HepG2 (cell line): ENCODE data around the gene PTMA. TPM values are rescaled to one million over a fixed set of nuclear protein-coding genes. Genes with fewer than 3 reads are reported as not detected.

Source experiments
- ARNT2 ChIP-seq: sonication (generic); formaldehyde crosslinking; IDR thresholded peaks from 2 replicates; pipeline ENCODE4 v1.8.0; 2022; ENCODE audit warnings: mild to moderate bottlenecking, low read depth, missing genetic modification reagents, moderate library complexity
- ASH2L ChIP-seq: fragments of 300-600, 200-600 bp; sonication (generic); IDR thresholded peaks from 2 replicates; pipeline ENCODE4 v1.7.0; 2017; ENCODE audit warnings: low read depth, mild to moderate bottlenecking, moderate library complexity, mixed read lengths, low read length; ENCODE audit not compliant: insufficient read length
- CHCHD3 ChIP-seq: sonication (generic); formaldehyde crosslinking; IDR thresholded peaks from 2 replicates; pipeline ENCODE4 v1.8.0; 2022; ENCODE audit warnings: mild to moderate bottlenecking, missing genetic modification reagents, moderate library complexity
- ELF4 ChIP-seq: sonication (generic); formaldehyde crosslinking; IDR thresholded peaks from 2 replicates; pipeline ENCODE4 v1.5.0; 2020; ENCODE audit warnings: missing genetic modification reagents, mild to moderate bottlenecking, moderate library complexity, borderline replicate concordance
- GABPA ChIP-seq, 2 experiments: IDR thresholded peaks; 2 replicates each; pipeline ENCODE4 v1.6.1; 2011 to 2016; ENCODE audit warnings: low read depth in 2 of 2, low read length in 1 of 2, missing biosample characterization in 1 of 2, missing genetic modification characterization in 1 of 2
- HMG20A ChIP-seq: IDR thresholded peaks from 2 replicates; pipeline ENCODE4 v1.6.1; 2016; ENCODE audit warnings: borderline replicate concordance
- KDM5B ChIP-seq: sonication (generic); formaldehyde crosslinking; IDR thresholded peaks from 2 replicates; pipeline ENCODE4 v1.4.0; 2020; ENCODE audit warnings: missing genetic modification reagents, mild to moderate bottlenecking, borderline replicate concordance
- KLF13 ChIP-seq: sonication (generic); formaldehyde crosslinking; IDR thresholded peaks from 2 replicates; pipeline ENCODE4 v1.4.0; 2020; ENCODE audit warnings: mild to moderate bottlenecking, missing genetic modification reagents
- MAX ChIP-seq: IDR thresholded peaks from 2 replicates; pipeline ENCODE4 v1.6.1; 2012; ENCODE audit warnings: inconsistent platforms
- MEIS2 ChIP-seq: sonication (generic); formaldehyde crosslinking; IDR thresholded peaks from 2 replicates; pipeline ENCODE4 v1.9.0; 2021; ENCODE audit warnings: mild to moderate bottlenecking, missing genetic modification reagents
- MTF2 ChIP-seq: sonication (generic); formaldehyde crosslinking; IDR thresholded peaks from 2 replicates; pipeline ENCODE4 v1.5.0; 2020; ENCODE audit warnings: missing genetic modification reagents, borderline replicate concordance
- NCOA1 ChIP-seq: sonication (generic); formaldehyde crosslinking; IDR thresholded peaks from 2 replicates; pipeline ENCODE4 v1.9.0; 2021; ENCODE audit warnings: missing genetic modification reagents
- NFYC ChIP-seq: IDR thresholded peaks from 2 replicates; pipeline ENCODE4 v1.6.1; 2016; ENCODE audit warnings: missing genetic modification reagents, missing compliant biosample characterization
- NR2F6 ChIP-seq, 2 experiments: IDR thresholded peaks; 2 replicates each; pipeline ENCODE4 v1.6.1; 2016; ENCODE audit warnings: antibody characterized with exemption in 1 of 2, mild to moderate bottlenecking in 1 of 2
- NRL ChIP-seq: sonication (generic); formaldehyde crosslinking; IDR thresholded peaks from 2 replicates; pipeline ENCODE4 v1.5.0; 2020; ENCODE audit warnings: missing genetic modification reagents, mild to moderate bottlenecking, moderate library complexity, borderline replicate concordance
- PAF1 ChIP-seq: IDR thresholded peaks from 2 replicates; pipeline ENCODE4 v1.6.1; 2016; ENCODE audit warnings: missing genetic modification reagents, missing compliant biosample characterization
- POGZ ChIP-seq: sonication (generic); formaldehyde crosslinking; IDR thresholded peaks from 2 replicates; pipeline ENCODE4 v1.4.0; 2020; ENCODE audit warnings: mild to moderate bottlenecking, missing genetic modification reagents
- POLR2G ChIP-seq: fragments of 200-400 bp; formaldehyde crosslinking; IDR thresholded peaks from 2 replicates; pipeline ENCODE4 v1.6.1; 2018; ENCODE audit warnings: mild to moderate bottlenecking, low read depth, low read length, moderate library complexity
- RAD21 ChIP-seq: fragments of 450-650 bp; formaldehyde crosslinking; IDR thresholded peaks from 2 replicates; pipeline ENCODE4 v1.5.0; 2020; ENCODE audit warnings: mild to moderate bottlenecking
- SOX13 ChIP-seq, 3 experiments: fragments of 450-650 bp in 1 of 3; sonication (generic) in 1 of 3; formaldehyde crosslinking in 1 of 3; IDR thresholded peaks in 2 of 3; conservative IDR thresholded peaks in 1 of 3; 2 replicates each; pipeline versions ENCODE4 v1.5.0 to v1.6.1; 2016 to 2020; ENCODE audit warnings: antibody characterized with exemption in 1 of 3, mild to moderate bottlenecking in 1 of 3, missing compliant biosample characterization in 1 of 3, missing genetic modification reagents in 1 of 3, moderate library complexity in 1 of 3
- TCF12 ChIP-seq, 2 experiments: fragments of 450-650 bp in 1 of 2; sonication (generic) in 1 of 2; formaldehyde crosslinking in 1 of 2; IDR thresholded peaks; 2 replicates each; pipeline versions ENCODE4 v1.6.1 to v1.8.0; 2017 to 2022; ENCODE audit warnings: antibody characterized with exemption in 1 of 2, mild to moderate bottlenecking in 1 of 2, missing genetic modification reagents in 1 of 2, moderate library complexity in 1 of 2
- ZIK1 ChIP-seq: sonication (generic); formaldehyde crosslinking; IDR thresholded peaks from 2 replicates; pipeline ENCODE4 v1.5.0; 2020; ENCODE audit warnings: mild to moderate bottlenecking, low read depth, missing genetic modification reagents, borderline replicate concordance
- ZNF143 ChIP-seq: sonication (generic); formaldehyde crosslinking; IDR thresholded peaks from 2 replicates; pipeline ENCODE4 v1.4.0; 2020; ENCODE audit warnings: missing genetic modification reagents
- ZNF354B ChIP-seq: sonication (generic); formaldehyde crosslinking; IDR thresholded peaks from 2 replicates; pipeline ENCODE4 v1.8.0; 2022; ENCODE audit warnings: mild to moderate bottlenecking, missing genetic modification reagents
- ZNF75D ChIP-seq: sonication (generic); formaldehyde crosslinking; IDR thresholded peaks from 2 replicates; pipeline ENCODE4 v1.8.1; 2023; ENCODE audit warnings: missing genetic modification reagents, mild to moderate bottlenecking, borderline replicate concordance
- polyA plus RNA-seq, 8 experiments: library from polyadenylated mRNA; depleted of rRNA in 3 of 8; stranded (reverse) in 7 of 8; unstranded in 1 of 8; fragments of >200 nt; fragmentation: Illumina TruSeq in 4 of 8; extraction: Trizol in 4 of 8; gene quantifications; 2 replicates each; pipeline versions ENCODE4 v1.2.1 to v1.2.3, GENCODE V29; 2011 to 2016; ENCODE audit warnings: low read depth in 4 of 8, missing spikeins in 1 of 8, mixed read lengths in 1 of 8; ENCODE audit not compliant: insufficient read depth in 1 of 8
- total RNA-seq, 5 experiments: library from RNA; depleted of rRNA; stranded (reverse); fragments of >200 nt; fragmentation: Illumina TruSeq; extraction: Trizol; gene quantifications; 2 replicates each; pipeline ENCODE4 v1.2.3, GENCODE V29; 2016; ENCODE audit warnings: low read depth in 1 of 5
- TF ChIP-seq, protein P1 (sequence below): sonication (generic); formaldehyde crosslinking; IDR thresholded peaks from 2 replicates; pipeline ENCODE4 v1.4.0; 2020; ENCODE audit warnings: missing genetic modification reagents, mild to moderate bottlenecking, borderline replicate concordance
- TF ChIP-seq, protein P2 (sequence below): sonication (generic); formaldehyde crosslinking; IDR thresholded peaks from 2 replicates; pipeline ENCODE4 v1.4.0; 2020; ENCODE audit warnings: mild to moderate bottlenecking, missing genetic modification reagents, borderline replicate concordance

The PTMA gene
- total and polyA plus RNA-seq, 2 of the 13 experiments (the other 11 are each of a cell fraction or from before 2014, with no cell fraction given): 190 to 1,086 TPM

DNA sequence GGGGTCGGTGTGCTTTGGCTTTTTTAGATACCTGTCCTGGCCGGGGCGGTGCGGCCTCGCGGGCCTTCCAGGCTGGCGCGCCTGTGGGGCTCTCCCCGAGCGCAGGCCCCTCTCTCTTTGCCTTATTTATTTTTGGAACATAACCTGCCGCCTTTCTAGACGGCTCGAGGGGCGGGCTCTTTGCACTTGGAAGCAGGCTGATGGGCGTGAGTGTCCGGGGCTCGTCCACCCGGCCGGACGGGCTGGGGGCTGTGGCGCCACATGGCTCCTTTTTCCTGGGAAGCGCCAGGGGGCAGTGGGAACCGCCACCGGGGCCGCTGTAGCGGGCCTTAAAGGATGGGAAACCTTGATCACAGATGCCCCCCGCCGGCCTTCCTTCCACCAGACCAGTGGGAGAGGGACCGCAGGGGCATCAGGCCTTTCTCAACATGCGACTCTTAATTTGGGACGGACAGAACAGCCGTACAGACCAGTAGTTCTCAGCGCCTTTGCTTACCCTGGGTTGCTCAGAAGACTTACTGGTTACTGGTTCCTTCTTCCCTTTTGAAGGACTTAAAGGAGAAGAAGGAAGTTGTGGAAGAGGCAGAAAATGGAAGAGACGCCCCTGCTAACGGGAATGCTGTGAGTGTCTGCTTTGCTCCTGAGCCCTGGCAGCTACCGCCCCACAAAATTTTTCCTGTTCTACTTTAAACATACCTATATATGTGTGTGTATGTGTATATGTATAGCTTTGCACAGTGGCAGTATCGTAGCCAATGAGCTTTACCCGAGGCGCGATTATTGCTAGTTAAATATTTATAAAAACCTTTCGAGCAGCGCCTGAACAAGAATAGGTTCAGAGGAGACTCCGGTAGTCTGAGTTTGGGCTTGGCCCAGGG, 2.7 kb downstream of the PTMA start (continued):
- no peak for TF ChIP-seq SOX13 (IDR thresholded peaks at IDR 0.05)
- TF ChIP-seq SOX13 (CRISPR knock-in tag; conservative IDR thresholded peaks at IDR 0.05 in 1 of 2, IDR thresholded peaks at IDR 0.05 in 1 of 2): no peak
- TF ChIP-seq MAX: peak; percentile 60
- TF ChIP-seq ZNF354B: no peak
- no peak for TF ChIP-seq HMG20A
- no peak for TF ChIP-seq NR2F6 (IDR thresholded peaks at IDR 0.05)
- no peak for TF ChIP-seq NR2F6 (CRISPR knock-in tag; IDR thresholded peaks at IDR 0.05)
- no peak for TF ChIP-seq CHCHD3 (CRISPR knock-in tag)
- peak; percentile 20; the same call in 1 of the 2 replicates for TF ChIP-seq NRL (CRISPR knock-in tag)
- TF ChIP-seq, protein P1, sequence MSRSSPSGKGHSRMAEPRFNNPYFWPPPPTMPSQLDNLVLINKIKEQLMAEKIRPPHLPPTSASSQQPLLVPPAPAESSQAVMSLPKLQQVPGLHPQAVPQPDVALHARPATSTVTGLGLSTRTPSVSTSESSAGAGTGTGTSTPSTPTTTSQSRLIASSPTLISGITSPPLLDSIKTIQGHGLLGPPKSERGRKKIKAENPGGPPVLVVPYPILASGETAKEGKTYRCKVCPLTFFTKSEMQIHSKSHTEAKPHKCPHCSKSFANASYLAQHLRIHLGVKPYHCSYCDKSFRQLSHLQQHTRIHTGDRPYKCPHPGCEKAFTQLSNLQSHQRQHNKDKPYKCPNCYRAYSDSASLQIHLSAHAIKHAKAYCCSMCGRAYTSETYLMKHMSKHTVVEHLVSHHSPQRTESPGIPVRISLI (CRISPR knock-in tag): no peak
- TF ChIP-seq KLF13: no peak
- TF ChIP-seq ARNT2 (CRISPR knock-in tag): no peak
- peak; percentile 32; the same call in 1 of the 2 replicates for TF ChIP-seq RAD21
- TF ChIP-seq TCF12 (IDR thresholded peaks at IDR 0.05): no peak
- no peak for TF ChIP-seq TCF12 (CRISPR knock-in tag; IDR thresholded peaks at IDR 0.05)
- no peak for TF ChIP-seq ZNF143 (CRISPR knock-in tag)
- TF ChIP-seq POLR2G: no peak; the same call in 1 of the 2 replicates
- no peak for TF ChIP-seq PAF1 (CRISPR knock-in tag)
- TF ChIP-seq ELF4: no peak
- TF ChIP-seq MTF2: no peak
- TF ChIP-seq GABPA (IDR thresholded peaks at IDR 0.05; ENCODE audit: low read depth, low read length): no peak
- TF ChIP-seq GABPA (CRISPR knock-in tag; IDR thresholded peaks at IDR 0.05; ENCODE audit: low read depth): no peak
- peak; percentile 19 for TF ChIP-seq ASH2L
- TF ChIP-seq ZNF75D (CRISPR knock-in tag): 0 out of 2 replicates have a peak, but pooled peaks have one; percentile 9
- no peak for TF ChIP-seq NFYC (CRISPR knock-in tag)
- TF ChIP-seq MEIS2 (CRISPR knock-in tag): no peak
- no peak for TF ChIP-seq ZIK1 (CRISPR knock-in tag)
- TF ChIP-seq, protein P2, sequence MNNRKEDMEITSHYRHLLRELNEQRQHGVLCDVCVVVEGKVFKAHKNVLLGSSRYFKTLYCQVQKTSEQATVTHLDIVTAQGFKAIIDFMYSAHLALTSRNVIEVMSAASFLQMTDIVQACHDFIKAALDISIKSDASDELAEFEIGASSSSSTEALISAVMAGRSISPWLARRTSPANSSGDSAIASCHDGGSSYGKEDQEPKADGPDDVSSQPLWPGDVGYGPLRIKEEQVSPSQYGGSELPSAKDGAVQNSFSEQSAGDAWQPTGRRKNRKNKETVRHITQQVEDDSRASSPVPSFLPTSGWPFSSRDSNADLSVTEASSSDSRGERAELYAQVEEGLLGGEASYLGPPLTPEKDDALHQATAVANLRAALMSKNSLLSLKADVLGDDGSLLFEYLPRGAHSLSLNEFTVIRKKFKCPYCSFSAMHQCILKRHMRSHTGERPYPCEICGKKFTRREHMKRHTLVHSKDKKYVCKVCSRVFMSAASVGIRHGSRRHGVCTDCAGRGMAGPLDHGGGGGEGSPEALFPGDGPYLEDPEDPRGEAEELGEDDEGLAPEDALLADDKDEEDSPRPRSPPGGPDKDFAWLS (CRISPR knock-in tag): no peak
- TF ChIP-seq NCOA1 (CRISPR knock-in tag): no peak
- TF ChIP-seq KDM5B (CRISPR knock-in tag): no peak
- TF ChIP-seq POGZ (CRISPR knock-in tag): 0 out of 2 replicates have a peak, but pooled peaks have one; percentile 18
